Adrenal gland (tissue), 5 donors: Measurements from ENCODE around the gene GALNT6.

Experiments
- CTCF ChIP-seq, 6 experiments: fragments of 450-650 bp in 4 of 6; fragments of 200-600 bp in 2 of 6; sonication (generic) in 1 of 6; IDR thresholded peaks; 1 replicate in 5 of 6; 2 replicates in 1 of 6; pipeline versions ENCODE4 v1.5.1 to v1.8.0; 2016 to 2021; ENCODE audit warnings: antibody characterized with exemption in 6 of 6, mild to moderate bottlenecking in 2 of 6, moderate library complexity in 1 of 6
- POLR2A ChIP-seq, 2 donors: fragments of 450-650 bp; IDR thresholded peaks; one replicate each; pipeline ENCODE4 v1.6.1; 2017; ENCODE audit warnings: antibody characterized with exemption in 2 of 2, mild to moderate bottlenecking in 2 of 2, moderate library complexity in 1 of 2
- donor health status: DM: no; HTN: no; CAD: no.

- no peak for TF ChIP-seq CTCF (IDR thresholded peaks at IDR 0.05)
- TF ChIP-seq POLR2A (IDR thresholded peaks at IDR 0.05), result no peak
Observed at GRCh38 chr12:51404627-51405026, 13.4 kb upstream of the GALNT6 start.
